Neuronal stem cell (in vitro differentiated cells): ENCODE results near the gene EFTUD2.

Experiments used
- DNase-seq: peaks from one replicate; pipeline ENCODE4 v3.0.0-alpha.2; 2013; ENCODE audit warnings: low spot score
- H2AFZ ChIP-seq: one replicate; pipeline ENCODE4 v1.6.1; 2013; ENCODE audit warnings: mild to moderate bottlenecking, low read length, inconsistent platforms
- H2AK5ac ChIP-seq: 2 replicates; pipeline ENCODE4 v1.6.1; 2013; ENCODE audit warnings: low read depth, mild to moderate bottlenecking, inconsistent platforms, low read length, moderate library complexity, mixed read lengths
- H2BK120ac ChIP-seq: 2 replicates; pipeline ENCODE4 v1.6.1; 2013; ENCODE audit warnings: low read depth, mild to moderate bottlenecking, inconsistent platforms, low read length, moderate library complexity, mixed read lengths
- H2BK12ac ChIP-seq: one replicate; pipeline ENCODE4 v1.6.1; 2013; ENCODE audit warnings: low read length, inconsistent platforms
- H2BK15ac ChIP-seq: 2 replicates; pipeline ENCODE4 v1.6.1; 2013; ENCODE audit warnings: mild to moderate bottlenecking, low read length, inconsistent platforms, mixed read lengths
- H2BK5ac ChIP-seq: one replicate; pipeline ENCODE4 v1.6.1; 2013; ENCODE audit warnings: inconsistent platforms, mild to moderate bottlenecking, low read length, moderate library complexity
- H3K14ac ChIP-seq: one replicate; pipeline ENCODE4 v1.6.1; 2013; ENCODE audit warnings: low read length, inconsistent platforms
- H3K18ac ChIP-seq: 2 replicates; pipeline ENCODE4 v1.6.1; 2013; ENCODE audit warnings: low read length, inconsistent platforms
- H3K23ac ChIP-seq: 2 replicates; pipeline ENCODE4 v1.6.1; 2013; ENCODE audit warnings: low read depth, mild to moderate bottlenecking, mixed read lengths, low read length, inconsistent platforms; ENCODE audit not compliant: poor library complexity
- H3K27ac ChIP-seq: replicated peaks from 3 replicates; pipeline ENCODE4 v1.5.1; 2013; ENCODE audit warnings: low read length, inconsistent platforms
- H3K27me3 ChIP-seq, 3 experiments: 2 replicates each; pipeline ENCODE4 v1.6.1; 2013; ENCODE audit warnings: low read length in 3 of 3, mild to moderate bottlenecking in 2 of 3, inconsistent platforms in 1 of 3, low read depth in 1 of 3, mixed read lengths in 1 of 3, moderate library complexity in 1 of 3; ENCODE audit not compliant: control insufficient read depth in 3 of 3, insufficient read depth in 3 of 3
- H3K36me3 ChIP-seq, 2 donors: replicated peaks in 1 of 2; 2 replicates each; pipeline ENCODE4 v1.6.1; 2013; ENCODE audit warnings: low read length in 2 of 2; ENCODE audit not compliant: control insufficient read depth in 2 of 2, insufficient read depth in 2 of 2
- H3K4ac ChIP-seq: 2 replicates; pipeline ENCODE4 v1.6.1; 2013; ENCODE audit warnings: inconsistent platforms, mild to moderate bottlenecking, low read length, moderate library complexity
- H3K4me1 ChIP-seq, 2 donors: 1 replicate in 1 of 2; 2 replicates in 1 of 2; pipeline ENCODE4 v1.6.1; 2013; ENCODE audit warnings: low read length in 2 of 2, low read depth in 1 of 2; ENCODE audit not compliant: control insufficient read depth in 2 of 2, insufficient read depth in 1 of 2
- H3K4me2 ChIP-seq: one replicate; pipeline ENCODE4 v1.6.1; 2013; ENCODE audit warnings: mild to moderate bottlenecking, low read length, inconsistent platforms; ENCODE audit not compliant: insufficient read depth, poor library complexity, severe bottlenecking
- H3K4me3 ChIP-seq, 2 donors: 2 replicates each; pipeline ENCODE4 v1.5.1; 2013; ENCODE audit warnings: low read length in 2 of 2, mild to moderate bottlenecking in 2 of 2, inconsistent platforms in 1 of 2, moderate library complexity in 1 of 2
- H3K79me1 ChIP-seq: one replicate; pipeline ENCODE4 v1.6.1; 2013; ENCODE audit warnings: low read depth, mild to moderate bottlenecking, inconsistent platforms, low read length, moderate library complexity
- H3K9ac ChIP-seq: one replicate; pipeline ENCODE4 v1.6.1; 2013; ENCODE audit warnings: mild to moderate bottlenecking, low read depth, low read length, inconsistent platforms; ENCODE audit not compliant: poor library complexity
- H3K9me3 ChIP-seq, 2 donors: replicated peaks in 1 of 2; 2 replicates each; pipeline versions ENCODE3 to v1.6.1; 2013; ENCODE audit warnings: low read length in 2 of 2, mild to moderate bottlenecking in 2 of 2, inconsistent platforms in 1 of 2, low read depth in 1 of 2, mixed read lengths in 1 of 2, moderate library complexity in 1 of 2; ENCODE audit not compliant: control insufficient read depth in 2 of 2, insufficient read depth in 1 of 2
- H4K8ac ChIP-seq: one replicate; pipeline ENCODE4 v1.6.1; 2013; ENCODE audit warnings: low read depth, mild to moderate bottlenecking, inconsistent platforms, low read length, moderate library complexity
- H4K91ac ChIP-seq: one replicate; pipeline ENCODE4 v1.6.1; 2013; ENCODE audit warnings: low read length, low read depth, mild to moderate bottlenecking, inconsistent platforms; ENCODE audit not compliant: poor library complexity
- WGBS, 2 donors: extraction: QIAGEN DNeasy Blood & Tissue Kit; methylation state at CpG; one replicate each; pipeline ENCODE4 v1.1.7; 2013; ENCODE audit warnings: missing lambda C conversion rate in 2 of 2, mixed read lengths in 1 of 2; ENCODE audit not compliant: insufficient read length in 2 of 2, insufficient replicate concordance in 1 of 2; ENCODE audit errors: extremely low coverage in 2 of 2; 5-methylcytosine and 5-hydroxymethylcytosine counted together

Gene EFTUD2

DNA sequence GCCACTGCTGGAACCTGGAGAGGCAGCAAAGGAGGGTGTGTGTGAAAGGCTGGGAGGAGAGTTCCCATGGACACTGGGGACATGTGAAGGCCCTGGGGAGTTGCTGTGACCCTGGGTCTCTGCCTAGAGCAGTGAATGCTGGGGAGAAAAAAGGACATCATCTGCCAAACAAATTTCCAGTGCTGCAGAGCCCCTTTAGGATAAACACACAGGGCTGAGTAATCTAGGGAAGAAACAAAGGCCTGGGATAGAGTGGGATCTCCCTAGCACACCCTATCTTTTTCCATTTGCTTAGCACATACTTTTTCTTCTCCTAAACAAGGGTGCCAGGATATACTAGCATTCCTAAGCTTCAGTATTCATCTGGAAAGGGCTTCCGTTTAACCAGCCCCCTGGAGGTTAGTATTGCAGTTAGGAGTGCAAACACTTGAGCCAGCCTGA, 54.8 kb downstream of the EFTUD2 start:
- Histone ChIP-seq H4K8ac (no peak overlapping the region), H3K18ac (peak overlapping the region; percentile 51), H3K27me3 (no peaks in the 10 kb centered on the region), H3K4me3 (no peak overlapping the region), H4K91ac (no peak overlapping the region), H3K9ac (no peak overlapping the region), H3K14ac (no peak overlapping the region), H3K79me1 (no peaks in the 10 kb centered on the region), H3K4ac (no peak overlapping the region), H3K23ac (no peak overlapping the region), H2BK12ac (no peak overlapping the region), H3K4me2 (no peak overlapping the region), H2BK5ac (no peak overlapping the region), H3K27ac (no peak overlapping the region), H2BK120ac (no peak overlapping the region), H2AFZ (no peak overlapping the region), H2AK5ac (no peak overlapping the region), H3K36me3 (peaks cover 0 to 11% of the 10 kb centered on the region in 2 donors), H3K9me3 (no peaks in the 10 kb centered on the region), H2BK15ac (no peak overlapping the region), H3K4me1 (peaks cover 9 to 11% of the 10 kb centered on the region in 2 donors)
- DNase-seq = no peak
- no CpG with 5 or more reads among the region's 1 CpG for WGBS, 2 donors

DNA sequence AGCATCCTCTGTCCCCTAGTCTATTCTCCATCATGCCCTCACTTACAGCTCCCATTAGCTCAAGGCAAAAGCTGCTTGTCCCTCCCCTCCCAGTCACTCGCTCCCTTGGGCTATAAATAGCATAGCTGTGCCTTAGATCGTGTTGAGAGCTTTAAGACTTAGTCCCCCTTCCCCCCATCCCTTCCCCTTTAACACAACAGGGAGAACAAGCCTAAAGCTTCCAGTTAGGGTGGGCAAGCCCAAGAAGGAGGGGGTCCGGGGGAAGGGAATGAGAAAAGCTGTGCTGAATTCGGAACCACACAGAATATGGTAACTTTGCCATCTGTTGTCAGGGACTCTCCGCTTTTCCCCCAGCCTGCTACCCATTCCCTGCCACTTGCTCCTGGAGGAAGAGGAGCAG, 56.5 kb downstream of the EFTUD2 start:
- no peak overlapping the region for H3K14ac ChIP-seq
- H2BK15ac ChIP-seq = no peak overlapping the region
- H2AFZ ChIP-seq = peak overlapping the region; percentile 77
- no CpG with 5 or more reads among the region's 5 CpGs for WGBS, 2 donors
- H3K27ac ChIP-seq = no peak overlapping the region
- no peaks in the 10 kb centered on the region for H3K27me3 ChIP-seq
- no peak overlapping the region for H2BK5ac ChIP-seq
- H4K91ac ChIP-seq = no peak overlapping the region
- no peak overlapping the region for H3K4me3 ChIP-seq
- H3K18ac ChIP-seq = no peak overlapping the region
- H3K9me3 ChIP-seq = no peaks in the 10 kb centered on the region
- no peak for DNase-seq
- H4K8ac ChIP-seq = no peak overlapping the region
- H2BK120ac ChIP-seq = no peak overlapping the region
- H3K4me1 ChIP-seq = peaks cover 9 to 11% of the 10 kb centered on the region in 2 donors
- no peak overlapping the region for H2BK12ac ChIP-seq
- no peak overlapping the region for H2AK5ac ChIP-seq
- no peaks in the 10 kb centered on the region for H3K79me1 ChIP-seq
- H3K9ac ChIP-seq = no peak overlapping the region
- no peak overlapping the region for H3K23ac ChIP-seq
- no peak overlapping the region for H3K4ac ChIP-seq
- H3K36me3 ChIP-seq = no peaks in the 10 kb centered on the region
- no peak overlapping the region for H3K4me2 ChIP-seq

DNA sequence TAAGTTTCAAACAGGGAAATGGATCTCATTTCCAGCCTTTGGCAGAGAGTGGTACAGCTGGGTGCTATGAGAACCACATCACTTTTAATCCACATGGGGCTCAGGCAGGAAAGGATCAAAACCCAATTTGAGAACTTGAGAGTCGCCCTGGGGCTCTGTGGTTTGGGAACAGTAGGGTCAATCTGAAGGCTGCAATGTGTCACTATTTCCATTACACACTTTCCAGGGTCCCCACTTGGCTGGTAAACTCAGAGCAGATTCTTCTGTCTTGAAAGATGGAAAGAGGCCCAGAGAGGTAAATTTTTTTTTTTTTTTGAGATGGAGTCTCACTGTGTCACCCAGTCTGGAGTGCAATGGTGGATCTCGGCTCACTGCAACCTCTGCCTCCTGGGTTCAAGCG, 58.3 kb downstream of the EFTUD2 start:
- no peaks in the 10 kb centered on the region for H3K79me1 ChIP-seq
- H3K36me3 ChIP-seq = no peaks in the 10 kb centered on the region
- H3K4me3 ChIP-seq = no peak overlapping the region
- no peaks in the 10 kb centered on the region for H3K9me3 ChIP-seq
- no peak overlapping the region for H3K23ac ChIP-seq
- H2AK5ac ChIP-seq = peak overlapping the region; percentile 37
- H2BK5ac ChIP-seq = no peak overlapping the region
- no peak overlapping the region for H3K14ac ChIP-seq
- H3K27ac ChIP-seq = no peak overlapping the region
- H3K27me3 ChIP-seq = no peaks in the 10 kb centered on the region
- no peak overlapping the region for H2BK12ac ChIP-seq
- no peak overlapping the region for H3K9ac ChIP-seq
- no CpG with 5 or more reads among the region's 3 CpGs for WGBS, 2 donors
- H3K4me2 ChIP-seq = no peak overlapping the region
- no peak for DNase-seq
- no peak overlapping the region for H4K91ac ChIP-seq
- no peak overlapping the region for H2AFZ ChIP-seq
- H3K4me1 ChIP-seq = peaks cover 9 to 11% of the 10 kb centered on the region in 2 donors
- no peak overlapping the region for H3K4ac ChIP-seq
- no peak overlapping the region for H3K18ac ChIP-seq
- no peak overlapping the region for H2BK120ac ChIP-seq
- H2BK15ac ChIP-seq = no peak overlapping the region
- H4K8ac ChIP-seq = no peak overlapping the region

DNA sequence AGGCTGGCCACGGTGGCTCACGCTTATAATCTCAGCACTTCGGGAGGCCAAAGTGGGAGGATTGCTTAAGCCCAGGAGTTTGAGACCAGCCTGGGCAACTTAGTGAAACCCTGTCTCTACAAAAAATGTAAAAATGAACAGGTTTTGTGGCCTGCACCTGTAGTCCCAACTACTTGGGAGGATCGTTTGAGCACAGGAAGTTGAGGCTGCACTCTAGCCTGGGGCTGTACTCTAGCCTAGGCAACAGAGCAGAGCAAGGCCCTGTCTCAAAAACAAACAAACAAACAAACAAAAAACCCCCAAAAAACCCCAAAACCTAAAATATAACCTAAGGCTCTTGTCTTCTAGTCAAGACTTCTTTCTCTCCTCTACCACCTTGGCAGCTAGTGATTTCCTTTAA, 59.0 kb downstream of the EFTUD2 start:
- H3K27me3 ChIP-seq = no peaks in the 10 kb centered on the region
- no peak overlapping the region for H3K9ac ChIP-seq
- no peak overlapping the region for H2BK120ac ChIP-seq
- H3K9me3 ChIP-seq = no peaks in the 10 kb centered on the region
- no peak for DNase-seq
- no peak overlapping the region for H2BK15ac ChIP-seq
- H4K91ac ChIP-seq = no peak overlapping the region
- peaks cover 9 to 11% of the 10 kb centered on the region in 2 donors for H3K4me1 ChIP-seq
- H3K4ac ChIP-seq = no peak overlapping the region
- no peak overlapping the region for H2BK5ac ChIP-seq
- WGBS, 2 donors = no CpG with 5 or more reads among the region's 4 CpGs
- H3K4me2 ChIP-seq = no peak overlapping the region
- no peak overlapping the region for H3K4me3 ChIP-seq
- no peak overlapping the region for H3K14ac ChIP-seq
- no peak overlapping the region for H3K18ac ChIP-seq
- H2BK12ac ChIP-seq = no peak overlapping the region
- H3K79me1 ChIP-seq = no peaks in the 10 kb centered on the region
- H3K27ac ChIP-seq = no peak overlapping the region
- no peak overlapping the region for H3K23ac ChIP-seq
- H2AK5ac ChIP-seq = no peak overlapping the region
- H4K8ac ChIP-seq = no peak overlapping the region
- H3K36me3 ChIP-seq = no peaks in the 10 kb centered on the region
- H2AFZ ChIP-seq = no peak overlapping the region
